HG02610 (cell line): ENCODE data around the gene TTC8.
"Not testable (repeated sequence)": the region's sequence is repeated elsewhere in the genome, so short reads cannot be mapped to it uniquely, and the experiment has no call there.

Experiments used
- ATAC-seq: cut with Tn5 transposase; IDR thresholded peaks from one replicate; pipeline ENCODE4 v1.9.1; 2021; ENCODE audit warnings: mild to moderate bottlenecking, moderate library complexity; ENCODE audit not compliant: unreplicated experiment

TTC8 gene

GRCh38 chr14:88823968-88824313 lies 510 bp upstream of the TTC8 start:
- ATAC-seq: peak; percentile 1

- no peak for ATAC-seq
Observed at GRCh38 chr14:88825078-88825458, 617 bp downstream of the TTC8 start.

GRCh38 chr14:88825503-88825902 lies 1.1 kb downstream of the TTC8 start:
- no peak for ATAC-seq

- no peak for ATAC-seq
Observed at GRCh38 chr14:88829188-88829587, 4.7 kb downstream of the TTC8 start.

GRCh38 chr14:88829685-88830302 lies 5.3 kb downstream of the TTC8 start:
- ATAC-seq: no peak

- ATAC-seq: no peak
Observed at GRCh38 chr14:88831284-88831683, 6.8 kb downstream of the TTC8 start.

GRCh38 chr14:88834883-88835431 lies 10.5 kb downstream of the TTC8 start:
- no peak for ATAC-seq

GRCh38 chr14:88835661-88836060 lies 11.2 kb downstream of the TTC8 start:
- no peak for ATAC-seq

- no peak for ATAC-seq
Observed at GRCh38 chr14:88837495-88837894, 13.0 kb downstream of the TTC8 start.

GRCh38 chr14:88838015-88838414 lies 13.6 kb downstream of the TTC8 start:
- ATAC-seq: no peak

- no peak for ATAC-seq
Observed at GRCh38 chr14:88840926-88841325, 16.5 kb downstream of the TTC8 start.

GRCh38 chr14:88841741-88842140 lies 17.3 kb downstream of the TTC8 start:
- no peak for ATAC-seq

- ATAC-seq: no peak
Observed at GRCh38 chr14:88842414-88842813, 18.0 kb downstream of the TTC8 start.

- ATAC-seq: no peak
Observed at GRCh38 chr14:88844980-88845491, 20.6 kb downstream of the TTC8 start.

- no peak for ATAC-seq
Observed at GRCh38 chr14:88848571-88848970, 24.1 kb downstream of the TTC8 start.

- ATAC-seq: no peak
Observed at GRCh38 chr14:88849716-88850115, 25.3 kb downstream of the TTC8 start.

GRCh38 chr14:88851587-88851986 lies 27.1 kb downstream of the TTC8 start:
- ATAC-seq: no peak

GRCh38 chr14:88852632-88853031 lies 28.2 kb downstream of the TTC8 start:
- no peak for ATAC-seq

GRCh38 chr14:88853129-88853528 lies 28.7 kb downstream of the TTC8 start:
- ATAC-seq: no peak

- no peak for ATAC-seq
Observed at GRCh38 chr14:88856786-88857366, 32.4 kb downstream of the TTC8 start.

- not testable (repeated sequence) for ATAC-seq
Observed at GRCh38 chr14:88857861-88858260, 33.4 kb downstream of the TTC8 start.

GRCh38 chr14:88859118-88859517 lies 34.7 kb downstream of the TTC8 start:
- ATAC-seq: not testable (repeated sequence)

- ATAC-seq: no peak
Observed at GRCh38 chr14:88863167-88863566, 38.7 kb downstream of the TTC8 start.
